Nephron progenitor cell (in vitro differentiated cells): ENCODE results near the gene CMSS1.

Source experiments
- DNase-seq: peaks from one replicate; pipeline ENCODE4 v3.0.0; 2021
- H3K27ac Mint-ChIP-seq: 2 replicates; pipeline ENCODE4 v1.8.0; 2021; ENCODE audit warnings: mild to moderate bottlenecking, moderate library complexity, mixed read lengths
- H3K27me3 Mint-ChIP-seq: 2 replicates; pipeline ENCODE4 v1.8.0; 2021; ENCODE audit warnings: mild to moderate bottlenecking, low read depth, mixed read lengths; ENCODE audit not compliant: poor library complexity
- H3K36me3 Mint-ChIP-seq: 2 replicates; pipeline ENCODE4 v1.8.0; 2021; ENCODE audit warnings: low read depth, mixed read lengths
- H3K4me1 Mint-ChIP-seq: 2 replicates; pipeline ENCODE4 v1.8.0; 2021; ENCODE audit warnings: mixed read lengths
- H3K4me3 Mint-ChIP-seq: 2 replicates; pipeline ENCODE4 v1.8.0; 2021; ENCODE audit warnings: mild to moderate bottlenecking, moderate library complexity, mixed read lengths
- H3K9me3 Mint-ChIP-seq: 2 replicates; pipeline ENCODE4 v1.8.0; 2021; ENCODE audit warnings: mild to moderate bottlenecking, moderate library complexity, mixed read lengths
- TF ChIP-seq, protein P1 (sequence below): fragments of 200-600 bp; sonication (generic); IDR thresholded peaks from 2 replicates; pipeline ENCODE4 v1.5.0; 2021; ENCODE audit warnings: antibody characterized with exemption

Gene CMSS1

DNA sequence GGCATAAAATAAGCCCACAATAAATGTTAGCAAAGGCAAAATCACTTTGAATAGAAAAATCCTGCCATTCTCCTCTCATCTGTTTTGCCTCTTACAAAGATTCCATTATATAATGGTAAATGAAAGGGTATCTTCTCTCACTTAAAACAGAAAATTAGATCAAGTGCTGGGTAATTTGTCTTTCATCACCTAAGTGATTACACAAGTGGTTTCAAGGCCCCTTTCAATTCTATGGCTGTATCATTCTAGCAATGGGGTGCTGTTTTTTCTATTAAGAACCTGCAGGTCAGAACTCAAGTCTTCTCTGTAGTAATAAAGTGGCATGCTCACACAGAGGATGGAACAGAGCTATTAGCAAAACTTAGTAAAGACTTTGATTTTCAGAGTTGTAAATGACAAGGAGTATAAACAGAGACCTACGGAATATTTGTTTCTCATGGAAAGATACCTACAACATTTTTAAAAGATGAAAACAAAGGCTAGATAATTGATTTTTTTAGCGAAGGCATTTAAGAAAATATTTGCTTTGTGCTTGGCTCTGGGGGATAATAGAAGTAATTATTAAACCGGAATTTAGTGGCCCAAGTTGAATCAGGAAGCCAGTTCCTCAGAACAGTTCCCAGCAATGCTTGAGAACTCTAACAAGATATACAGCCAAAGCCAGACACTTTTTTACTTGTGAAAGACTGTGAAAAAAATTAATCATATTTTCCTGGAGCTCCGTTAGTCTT, 137.4 kb downstream of the CMSS1 start:
- DNase-seq, result no peak
- Mint-ChIP-seq H3K27ac (peak overlapping the region; percentile 34), H3K36me3 (no peaks in the 10 kb centered on the region), H3K4me1 (peaks cover 11% of the 10 kb centered on the region), H3K27me3 (no peaks in the 10 kb centered on the region), H3K4me3 (no peak overlapping the region), H3K9me3 (no peaks in the 10 kb centered on the region)
- TF ChIP-seq, protein P1, sequence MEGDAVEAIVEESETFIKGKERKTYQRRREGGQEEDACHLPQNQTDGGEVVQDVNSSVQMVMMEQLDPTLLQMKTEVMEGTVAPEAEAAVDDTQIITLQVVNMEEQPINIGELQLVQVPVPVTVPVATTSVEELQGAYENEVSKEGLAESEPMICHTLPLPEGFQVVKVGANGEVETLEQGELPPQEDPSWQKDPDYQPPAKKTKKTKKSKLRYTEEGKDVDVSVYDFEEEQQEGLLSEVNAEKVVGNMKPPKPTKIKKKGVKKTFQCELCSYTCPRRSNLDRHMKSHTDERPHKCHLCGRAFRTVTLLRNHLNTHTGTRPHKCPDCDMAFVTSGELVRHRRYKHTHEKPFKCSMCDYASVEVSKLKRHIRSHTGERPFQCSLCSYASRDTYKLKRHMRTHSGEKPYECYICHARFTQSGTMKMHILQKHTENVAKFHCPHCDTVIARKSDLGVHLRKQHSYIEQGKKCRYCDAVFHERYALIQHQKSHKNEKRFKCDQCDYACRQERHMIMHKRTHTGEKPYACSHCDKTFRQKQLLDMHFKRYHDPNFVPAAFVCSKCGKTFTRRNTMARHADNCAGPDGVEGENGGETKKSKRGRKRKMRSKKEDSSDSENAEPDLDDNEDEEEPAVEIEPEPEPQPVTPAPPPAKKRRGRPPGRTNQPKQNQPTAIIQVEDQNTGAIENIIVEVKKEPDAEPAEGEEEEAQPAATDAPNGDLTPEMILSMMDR, result no peak

DNA sequence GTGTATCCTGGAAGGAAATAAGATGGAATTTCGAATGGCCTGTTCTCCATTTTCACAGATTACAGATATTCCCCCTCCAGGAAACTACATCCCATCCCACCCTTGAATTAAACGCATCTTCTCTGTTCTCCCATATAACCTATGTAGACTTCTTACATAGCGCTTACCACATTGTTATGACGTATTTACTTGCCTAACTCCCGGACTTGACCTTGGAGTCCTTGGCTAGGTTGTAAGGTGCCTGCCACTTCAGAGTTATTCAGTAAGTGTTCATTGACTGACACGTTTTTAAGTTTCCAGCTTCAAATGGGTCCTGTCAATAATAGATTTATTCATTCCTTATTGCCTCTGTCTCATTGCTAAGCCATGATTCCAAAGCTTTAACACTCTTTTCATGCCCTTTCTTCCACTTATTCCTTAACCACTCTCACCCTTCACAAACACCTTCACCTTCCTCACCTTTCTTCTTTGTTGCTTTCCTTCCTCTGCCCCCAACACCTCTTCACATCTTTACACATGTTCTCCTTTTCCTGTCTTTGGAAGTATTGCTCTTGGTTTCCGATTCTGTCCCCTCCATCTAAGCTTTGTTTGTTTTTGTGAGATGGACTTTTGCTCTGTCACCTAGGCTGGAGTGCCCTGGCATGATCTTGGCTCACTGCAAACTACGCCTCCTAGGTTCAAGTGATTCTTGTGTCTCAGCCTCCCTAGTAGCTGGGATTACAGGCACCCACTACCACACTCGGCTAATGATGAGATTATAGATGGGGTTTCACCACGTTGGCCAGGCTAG, 138.3 kb downstream of the CMSS1 start:
- H3K36me3 Mint-ChIP-seq, result no peaks in the 10 kb centered on the region
- TF ChIP-seq, protein P1, result no peak
- H3K4me3 Mint-ChIP-seq, result no peak overlapping the region
- no peaks in the 10 kb centered on the region for H3K27me3 Mint-ChIP-seq
- no peak overlapping the region for H3K27ac Mint-ChIP-seq
- H3K4me1 Mint-ChIP-seq, result peaks cover 17% of the 10 kb centered on the region
- no peak for DNase-seq
- H3K9me3 Mint-ChIP-seq, result no peaks in the 10 kb centered on the region

DNA sequence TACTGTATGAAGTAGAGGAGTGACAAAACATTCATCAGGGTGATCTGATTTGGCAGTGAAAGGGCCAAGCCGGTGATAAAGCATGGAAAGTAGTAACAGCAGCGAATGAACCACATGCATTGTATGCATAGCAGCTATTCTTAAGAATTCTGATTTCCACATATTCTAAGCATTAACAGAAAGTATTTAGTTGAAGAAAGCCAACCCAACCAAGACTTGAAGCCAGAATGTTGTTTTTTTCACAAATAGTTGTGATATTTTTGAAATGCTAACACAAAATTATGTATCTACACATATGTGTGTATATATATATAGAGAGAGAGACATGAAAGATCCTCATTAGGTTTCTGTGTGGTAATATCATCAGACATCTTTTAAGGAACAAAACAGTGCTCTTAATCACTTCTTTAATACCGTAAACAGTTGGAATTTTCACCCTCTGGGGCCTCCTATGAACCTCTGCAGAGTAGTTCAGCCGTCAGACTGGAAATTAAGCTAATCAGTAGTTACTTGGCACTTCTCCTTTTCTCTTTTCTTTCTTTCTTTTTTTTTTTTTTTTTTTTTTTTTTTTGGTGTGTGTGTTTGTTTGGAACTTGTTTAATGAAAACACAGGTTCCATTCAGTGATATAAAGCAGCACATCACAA, 139.6 kb downstream of the CMSS1 start:
- H3K27ac Mint-ChIP-seq, result no peak overlapping the region
- H3K9me3 Mint-ChIP-seq, result no peaks in the 10 kb centered on the region
- TF ChIP-seq, protein P1, result no peak
- H3K27me3 Mint-ChIP-seq, result peaks cover 2% of the 10 kb centered on the region
- H3K36me3 Mint-ChIP-seq, result peaks cover 5% of the 10 kb centered on the region
- H3K4me1 Mint-ChIP-seq, result peaks cover 27% of the 10 kb centered on the region
- no peak for DNase-seq
- no peak overlapping the region for H3K4me3 Mint-ChIP-seq

DNA sequence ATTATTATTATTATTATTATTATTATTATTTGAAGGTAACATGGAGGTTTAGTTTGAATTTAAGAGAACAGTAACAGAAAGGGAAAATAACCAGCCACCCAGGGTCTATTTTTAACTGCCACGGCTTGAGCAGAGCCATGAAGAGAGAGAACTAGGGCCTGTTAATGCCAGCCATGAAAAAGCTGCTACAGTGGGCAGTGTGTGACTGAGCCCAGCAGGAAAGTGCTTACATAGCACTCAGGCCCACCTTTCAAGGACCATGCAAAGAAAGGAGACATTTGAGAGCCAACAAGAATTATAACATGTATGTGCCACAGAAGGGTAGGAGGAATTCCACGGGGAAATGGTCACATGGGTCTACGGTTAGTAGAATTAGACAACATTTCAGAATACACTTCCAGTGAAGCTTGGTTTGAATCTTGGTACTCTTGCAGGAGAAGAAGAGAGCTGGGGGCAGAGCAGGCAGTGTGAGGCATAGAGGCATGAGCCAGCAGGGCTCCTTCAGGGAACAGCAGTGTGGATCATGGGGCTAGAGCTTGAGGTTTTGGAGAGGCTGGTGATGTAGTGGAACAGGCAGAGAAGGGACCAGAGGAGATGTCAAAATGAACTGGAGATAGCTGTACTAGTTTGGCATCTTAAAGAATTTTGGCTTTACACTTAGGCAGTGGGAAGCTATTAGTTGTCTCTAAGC, 140.7 kb downstream of the CMSS1 start:
- Mint-ChIP-seq H3K27me3 (peaks cover 2% of the 10 kb centered on the region), H3K4me1 (peaks cover 27% of the 10 kb centered on the region), H3K36me3 (peaks cover 9% of the 10 kb centered on the region), H3K4me3 (no peak overlapping the region), H3K27ac (peak overlapping the region; percentile 62), H3K9me3 (no peaks in the 10 kb centered on the region)
- DNase-seq, result no peak
- TF ChIP-seq, protein P1, result no peak

DNA sequence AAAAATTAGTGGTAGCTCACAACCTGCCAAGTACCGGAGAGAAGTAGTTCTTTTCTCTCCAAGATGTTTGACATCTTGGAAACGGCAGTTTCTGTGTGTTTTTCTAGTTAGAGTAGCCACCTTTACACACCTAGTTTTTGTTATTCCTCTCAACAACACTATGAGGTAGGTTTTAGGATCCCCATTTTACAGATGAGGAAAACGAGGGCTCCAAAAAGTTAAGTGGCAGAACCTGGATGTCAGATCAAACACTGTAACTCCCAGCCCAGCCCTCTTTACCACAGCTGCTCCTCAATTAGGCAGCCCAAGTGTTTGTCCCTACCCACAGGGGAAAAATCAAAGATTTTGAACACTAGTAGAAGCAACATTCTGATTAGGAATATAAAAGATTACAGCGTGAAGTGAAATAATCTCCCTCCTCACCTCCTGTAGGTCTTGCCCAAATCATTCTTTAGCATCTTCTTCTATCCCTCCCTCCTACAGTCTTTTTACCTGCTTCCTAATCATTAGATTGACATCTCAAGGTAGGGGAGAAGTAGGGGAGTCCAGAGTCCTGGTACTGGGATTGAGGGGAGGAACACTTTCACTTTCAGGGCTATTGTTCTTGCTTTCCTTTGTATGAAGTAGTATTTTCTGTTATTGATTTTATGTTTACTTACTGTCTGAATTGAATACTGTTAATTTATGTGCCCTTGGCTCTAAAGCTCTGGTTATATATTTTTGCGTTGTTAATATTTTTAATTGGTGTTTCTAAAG, 142.6 kb downstream of the CMSS1 start:
- no peaks in the 10 kb centered on the region for H3K9me3 Mint-ChIP-seq
- DNase-seq, result no peak
- H3K4me3 Mint-ChIP-seq, result no peak overlapping the region
- no peak overlapping the region for H3K27ac Mint-ChIP-seq
- H3K27me3 Mint-ChIP-seq, result peaks cover 2% of the 10 kb centered on the region
- H3K36me3 Mint-ChIP-seq, result peaks cover 11% of the 10 kb centered on the region
- TF ChIP-seq, protein P1, result no peak
- peaks cover 23% of the 10 kb centered on the region for H3K4me1 Mint-ChIP-seq
